Fibroblast of mammary gland (primary cell): ENCODE results near the gene PITPNM3.

Source experiments
- DNase-seq: peaks from one replicate; pipeline ENCODE4 v3.0.0-alpha.2; 2010; ENCODE audit warnings: low read depth
- H3K4me3 ChIP-seq: 2 replicates; pipeline ENCODE4 v1.5.1; 2011; ENCODE audit warnings: low read depth, mild to moderate bottlenecking, low read length, moderate library complexity; ENCODE audit not compliant: control insufficient read depth
- TF ChIP-seq, protein P1 (sequence below): conservative IDR thresholded peaks from 2 replicates; pipeline ENCODE4 v1.5.1; 2011; ENCODE audit warnings: low read depth, low read length, inconsistent platforms; ENCODE audit not compliant: control insufficient read depth, insufficient read depth

The PITPNM3 gene

GRCh38 chr17:6509031-6509771 lies 47.2 kb downstream of the PITPNM3 start:
- peak; percentile 21 for DNase-seq
- TF ChIP-seq, protein P1, sequence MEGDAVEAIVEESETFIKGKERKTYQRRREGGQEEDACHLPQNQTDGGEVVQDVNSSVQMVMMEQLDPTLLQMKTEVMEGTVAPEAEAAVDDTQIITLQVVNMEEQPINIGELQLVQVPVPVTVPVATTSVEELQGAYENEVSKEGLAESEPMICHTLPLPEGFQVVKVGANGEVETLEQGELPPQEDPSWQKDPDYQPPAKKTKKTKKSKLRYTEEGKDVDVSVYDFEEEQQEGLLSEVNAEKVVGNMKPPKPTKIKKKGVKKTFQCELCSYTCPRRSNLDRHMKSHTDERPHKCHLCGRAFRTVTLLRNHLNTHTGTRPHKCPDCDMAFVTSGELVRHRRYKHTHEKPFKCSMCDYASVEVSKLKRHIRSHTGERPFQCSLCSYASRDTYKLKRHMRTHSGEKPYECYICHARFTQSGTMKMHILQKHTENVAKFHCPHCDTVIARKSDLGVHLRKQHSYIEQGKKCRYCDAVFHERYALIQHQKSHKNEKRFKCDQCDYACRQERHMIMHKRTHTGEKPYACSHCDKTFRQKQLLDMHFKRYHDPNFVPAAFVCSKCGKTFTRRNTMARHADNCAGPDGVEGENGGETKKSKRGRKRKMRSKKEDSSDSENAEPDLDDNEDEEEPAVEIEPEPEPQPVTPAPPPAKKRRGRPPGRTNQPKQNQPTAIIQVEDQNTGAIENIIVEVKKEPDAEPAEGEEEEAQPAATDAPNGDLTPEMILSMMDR: no peak
- H3K4me3 ChIP-seq: no peak overlapping the region

DNA sequence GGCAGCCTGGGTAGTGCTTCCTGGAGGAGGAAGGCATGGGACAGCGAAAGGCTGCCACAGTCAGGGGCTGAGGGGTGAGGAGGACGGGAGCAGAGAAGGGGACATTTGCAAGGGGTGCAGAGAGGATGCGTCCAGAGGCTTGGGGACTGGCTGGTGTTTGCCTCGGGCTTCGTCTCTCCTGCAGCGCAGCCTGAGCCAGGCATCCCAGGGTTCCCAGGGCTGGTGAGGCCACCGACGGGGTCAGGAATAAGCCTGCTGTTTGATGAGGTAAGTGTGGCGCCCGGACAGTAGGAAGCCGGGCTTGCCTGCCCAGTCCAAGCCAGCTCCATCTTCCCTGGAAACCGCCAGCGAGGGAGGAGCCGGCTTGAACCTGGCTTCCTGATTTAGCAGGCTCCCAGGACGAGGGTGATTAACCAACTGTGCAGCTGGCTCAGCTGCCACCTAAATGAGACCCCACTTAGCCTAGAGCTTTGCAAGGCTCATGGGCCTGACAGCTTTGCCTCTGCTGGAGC lies 47.8 kb downstream of the PITPNM3 start:
- TF ChIP-seq, protein P1: no peak
- no peak overlapping the region for H3K4me3 ChIP-seq
- no peak for DNase-seq

GRCh38 chr17:6508016-6508415 lies 48.3 kb downstream of the PITPNM3 start:
- no peak for DNase-seq
- TF ChIP-seq, protein P1: no peak
- no peak overlapping the region for H3K4me3 ChIP-seq

- no peak overlapping the region for H3K4me3 ChIP-seq
- TF ChIP-seq, protein P1: no peak
- DNase-seq: peak; percentile 85
Measured at GRCh38 chr17:6507535-6507934, 48.8 kb downstream of the PITPNM3 start.

DNA sequence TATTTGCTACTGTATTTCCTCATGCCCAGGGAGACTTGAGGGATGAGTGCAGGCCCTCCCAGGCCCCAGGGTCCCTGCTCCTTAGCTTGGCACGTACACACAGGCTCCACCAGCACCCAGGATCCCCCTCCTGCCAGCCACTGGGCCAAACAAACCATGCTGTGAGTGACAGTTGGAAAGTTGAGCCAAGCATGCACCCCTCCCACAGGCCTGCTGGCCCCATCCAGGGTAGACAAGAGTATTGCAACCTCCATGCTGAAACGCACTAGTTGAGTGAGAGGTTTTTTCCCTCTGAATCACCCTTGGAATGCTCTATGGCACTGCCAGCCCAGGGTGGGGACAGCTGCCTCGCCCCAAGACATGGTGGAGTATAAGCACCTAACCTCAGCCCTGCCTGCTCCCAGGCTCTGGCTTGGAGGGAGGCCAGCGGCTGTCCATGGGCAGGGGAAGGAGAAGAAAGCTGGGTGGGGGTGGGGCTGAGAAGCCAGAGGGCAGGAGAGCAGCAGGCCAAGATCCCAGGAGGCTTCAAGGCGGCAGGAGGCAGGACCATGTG lies 49.6 kb downstream of the PITPNM3 start:
- no peak overlapping the region for H3K4me3 ChIP-seq
- TF ChIP-seq, protein P1: no peak
- DNase-seq: no peak

DNA sequence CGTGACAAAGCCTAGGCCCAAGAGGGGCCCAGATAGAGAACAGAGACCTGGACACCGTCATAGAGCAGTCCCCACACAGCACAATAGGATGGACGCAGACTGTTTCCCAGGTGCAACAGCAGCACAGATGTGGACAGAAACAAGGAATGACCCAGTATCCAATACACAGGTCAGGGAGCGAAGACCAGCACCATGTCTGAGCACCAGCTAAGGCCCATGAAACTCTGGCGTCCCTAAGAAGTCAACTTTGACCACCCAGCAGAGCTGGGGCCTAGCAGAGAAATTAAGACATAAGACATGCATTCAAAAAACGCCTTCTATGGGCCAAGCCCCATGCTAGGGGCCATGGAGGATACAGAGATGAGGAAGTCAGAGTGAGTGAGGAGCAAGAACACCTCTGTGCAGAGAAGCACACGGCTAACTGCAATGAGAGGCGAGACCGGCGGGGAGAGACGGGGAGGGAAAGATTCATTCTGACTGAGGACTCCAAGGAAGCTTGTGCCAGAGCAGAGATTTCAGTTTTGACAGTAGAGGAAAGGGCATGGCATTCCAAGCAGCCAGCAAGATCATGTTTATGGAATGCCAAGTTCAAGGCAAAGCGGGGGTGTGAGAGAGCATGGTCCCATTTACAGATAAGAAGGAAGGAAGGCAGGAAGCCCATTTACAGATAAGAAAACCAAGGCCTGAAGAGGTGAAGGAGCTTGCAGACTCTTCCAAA lies 50.8 kb downstream of the PITPNM3 start:
- DNase-seq: peak; percentile 18
- TF ChIP-seq, protein P1: no peak
- H3K4me3 ChIP-seq: no peak overlapping the region
